ENCODE results near the gene SLC8A3.

DNA sequence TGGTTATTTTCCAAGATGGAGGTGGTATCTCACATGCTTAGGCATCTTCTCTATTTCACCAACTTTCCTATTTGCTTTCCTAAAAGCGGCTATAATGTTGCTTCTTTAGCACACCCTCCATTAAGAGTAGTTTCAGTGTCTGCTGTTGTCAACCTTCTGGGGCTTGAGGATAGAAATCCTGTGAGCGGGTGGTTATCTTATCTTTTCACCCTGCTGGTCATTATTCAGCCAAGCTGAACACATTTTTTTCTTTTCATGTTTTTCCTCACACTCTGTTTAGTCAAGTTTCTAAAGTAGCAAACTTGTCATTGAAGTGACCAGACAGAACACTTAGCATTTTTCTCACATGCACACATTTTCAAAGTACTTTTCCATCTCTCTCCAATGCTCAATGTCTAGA, 104.5 kb downstream of the SLC8A3 start:
- TF ChIP-seq EZH2 (IDR thresholded peaks at IDR 0.05; ENCODE audit: insufficient read depth, poor library complexity, severe bottlenecking) (no peak), EZH2phosphoT487 (IDR thresholded peaks at IDR 0.05; ENCODE audit: insufficient read depth, low read depth) (no peak)
